HG02943 (cell line): ENCODE measurements around the gene RGN.
"Not testable (repeated sequence)": the region's sequence is repeated elsewhere in the genome, so short reads cannot be mapped to it uniquely, and the experiment has no call there.

Source experiments
- ATAC-seq: cut with Tn5 transposase; IDR thresholded peaks from one replicate; pipeline ENCODE4 v1.9.1; 2021; ENCODE audit warnings: mild to moderate bottlenecking, low read depth, moderate library complexity; ENCODE audit not compliant: unreplicated experiment

The RGN gene

GRCh38 chrX:47078129-47079043 lies at the start of gene RGN:
TSS of gene RGN (plus strand) at chrX:47078443. CDS start at chrX:47081145, 2,702 bp downstream.
- ATAC-seq = no peak

- no peak for ATAC-seq
Observed at GRCh38 chrX:47030339-47030738, 47.9 kb upstream of the RGN start.

- ATAC-seq = no peak
Observed at GRCh38 chrX:47047989-47048388, 30.3 kb upstream of the RGN start.

- no peak for ATAC-seq
Observed at GRCh38 chrX:47059142-47059874, 18.9 kb upstream of the RGN start.

- no peak for ATAC-seq
Observed at GRCh38 chrX:47060708-47061107, 17.5 kb upstream of the RGN start.

- no peak for ATAC-seq
Observed at GRCh38 chrX:47061238-47061919, 16.9 kb upstream of the RGN start.

- no peak for ATAC-seq
Observed at GRCh38 chrX:47063179-47063578, 15.1 kb upstream of the RGN start.

- ATAC-seq = no peak
Observed at GRCh38 chrX:47068214-47068613, 10.0 kb upstream of the RGN start.

GRCh38 chrX:47068720-47069119 lies 9.5 kb upstream of the RGN start:
- ATAC-seq = no peak

GRCh38 chrX:47080215-47080914 lies 2.1 kb downstream of the RGN start:
- ATAC-seq = no peak

GRCh38 chrX:47080915-47081236 lies 2.6 kb downstream of the RGN start:
- ATAC-seq = no peak

GRCh38 chrX:47091149-47091775 lies 13.0 kb downstream of the RGN start:
- ATAC-seq = no peak

GRCh38 chrX:47093248-47093647 lies 15.0 kb downstream of the RGN start:
- ATAC-seq = no peak

GRCh38 chrX:47093860-47094259 lies 15.6 kb downstream of the RGN start:
- ATAC-seq = no peak

- ATAC-seq = no peak
Observed at GRCh38 chrX:47097018-47097417, 18.8 kb downstream of the RGN start.

GRCh38 chrX:47098338-47099094 lies 20.3 kb downstream of the RGN start:
- no peak for ATAC-seq

- no peak for ATAC-seq
Observed at GRCh38 chrX:47101206-47101605, 23.0 kb downstream of the RGN start.

GRCh38 chrX:47110936-47111615 lies 32.8 kb downstream of the RGN start:
- not testable (repeated sequence) for ATAC-seq
